Endothelial cell (in vitro differentiated cells): ENCODE data around the gene PDX1. TPM values are rescaled to one million over a fixed set of nuclear protein-coding genes. Genes with fewer than 3 reads are reported as not detected.

Experiments used
- DNase-seq: peaks from one replicate; pipeline ENCODE4 v3.0.0; 2021; ENCODE audit warnings: low spot score
- H3K27ac Mint-ChIP-seq: one replicate; pipeline ENCODE4 v1.8.0; 2021; ENCODE audit warnings: mixed read lengths, inconsistent platforms; ENCODE audit not compliant: unreplicated experiment
- H3K27me3 Mint-ChIP-seq: one replicate; pipeline ENCODE4 v1.8.0; 2021; ENCODE audit warnings: mild to moderate bottlenecking, moderate library complexity, mixed read lengths, inconsistent platforms; ENCODE audit not compliant: unreplicated experiment
- H3K36me3 Mint-ChIP-seq: one replicate; pipeline ENCODE4 v1.8.0; 2021; ENCODE audit warnings: mild to moderate bottlenecking, low read depth, mixed read lengths, inconsistent platforms; ENCODE audit not compliant: unreplicated experiment
- H3K4me1 Mint-ChIP-seq: one replicate; pipeline ENCODE4 v1.8.0; 2021; ENCODE audit warnings: mild to moderate bottlenecking, mixed read lengths, inconsistent platforms; ENCODE audit not compliant: unreplicated experiment
- H3K4me3 Mint-ChIP-seq: one replicate; pipeline ENCODE4 v1.8.0; 2021; ENCODE audit warnings: mild to moderate bottlenecking, mixed read lengths, inconsistent platforms; ENCODE audit not compliant: unreplicated experiment
- H3K9me3 Mint-ChIP-seq: one replicate; pipeline ENCODE4 v1.8.0; 2021; ENCODE audit warnings: mixed read lengths, inconsistent platforms; ENCODE audit not compliant: unreplicated experiment
- CTCF ChIP-seq: fragments of 200-600 bp; sonication (generic); IDR thresholded peaks from one replicate; pipeline ENCODE4 v1.5.0; 2021; ENCODE audit warnings: antibody characterized with exemption; ENCODE audit not compliant: unreplicated experiment
- long read RNA-seq: library from polyadenylated mRNA; unstranded; transcript quantifications from one replicate; pipeline ENCODE4 v2.0.0, GENCODE V29; 2020; ENCODE audit not compliant: unreplicated experiment
- total RNA-seq: library from RNA; stranded (reverse); fragmentation: NEBNext Ultra II Directional; extraction: Animal tissue kit (Norgen Biotek cat#: 25700); gene quantifications from one replicate; pipeline ENCODE4 v1.2.1, GENCODE V29; 2021; ENCODE audit not compliant: unreplicated experiment

PDX1 gene
- total RNA-seq, result 0.59 TPM
- long read RNA-seq, result 0 reads

GRCh38 chr13:27919934-27920676 is at the start of gene PDX1:
Gene PDX1 (plus strand): TSS chr13:27920000. CDS start chr13:27920139, 139 bp downstream.
- Mint-ChIP-seq H3K4me3 (peak within 1 kb of the TSS; percentile 73), H3K27ac (peak within 1 kb of the TSS; percentile 52), H3K9me3 (no peaks in the 10 kb centered on the region), H3K27me3 (peaks cover 28% of the 10 kb centered on the region), H3K36me3 (peaks cover 3% of the 10 kb centered on the region), H3K4me1 (peaks cover 46% of the 10 kb centered on the region)
- TF ChIP-seq CTCF, result no peak
- DNase-seq, result peak; percentile 66

GRCh38 chr13:27878274-27878673 is 41.5 kb upstream of the PDX1 start:
- no peak for TF ChIP-seq CTCF
- Mint-ChIP-seq H3K27me3 (peaks cover 1% of the 10 kb centered on the region), H3K4me1 (no peaks in the 10 kb centered on the region), H3K4me3 (no peak overlapping the region), H3K9me3 (no peaks in the 10 kb centered on the region), H3K36me3 (no peaks in the 10 kb centered on the region), H3K27ac (no peak overlapping the region)
- DNase-seq, result no peak

GRCh38 chr13:27889471-27889870 is 30.3 kb upstream of the PDX1 start:
- H3K4me1 Mint-ChIP-seq, result no peaks in the 10 kb centered on the region

GRCh38 chr13:27896726-27897125 is 23.1 kb upstream of the PDX1 start:
- Mint-ChIP-seq H3K4me1 (peaks cover 9% of the 10 kb centered on the region), H3K27ac (no peak overlapping the region), H3K4me3 (no peak overlapping the region), H3K36me3 (no peaks in the 10 kb centered on the region), H3K9me3 (no peaks in the 10 kb centered on the region), H3K27me3 (peaks cover 5% of the 10 kb centered on the region)
- DNase-seq, result no peak
- TF ChIP-seq CTCF, result no peak

More at GRCh38 chr13:27889471-27889870, 30.3 kb upstream of the PDX1 start:
- no peaks in the 10 kb centered on the region for H3K9me3 Mint-ChIP-seq
- H3K27ac Mint-ChIP-seq, result no peak overlapping the region
- no peaks in the 10 kb centered on the region for H3K27me3 Mint-ChIP-seq
- H3K36me3 Mint-ChIP-seq, result no peaks in the 10 kb centered on the region
- TF ChIP-seq CTCF, result no peak
- H3K4me3 Mint-ChIP-seq, result no peak overlapping the region
- DNase-seq, result no peak

GRCh38 chr13:27904719-27905118 is 15.1 kb upstream of the PDX1 start:
- no peaks in the 10 kb centered on the region for H3K9me3 Mint-ChIP-seq
- H3K27ac Mint-ChIP-seq, result no peak overlapping the region
- TF ChIP-seq CTCF, result no peak
- peaks cover 4% of the 10 kb centered on the region for H3K4me1 Mint-ChIP-seq
- peaks cover 6% of the 10 kb centered on the region for H3K27me3 Mint-ChIP-seq
- no peaks in the 10 kb centered on the region for H3K36me3 Mint-ChIP-seq
- no peak overlapping the region for H3K4me3 Mint-ChIP-seq
- DNase-seq, result no peak
